Hepatocyte (in vitro differentiated cells): ENCODE results near the gene KSR2.

Experiments used
- CTCF ChIP-seq: fragments of 200-600 bp; sonication (generic); IDR thresholded peaks from 2 replicates; pipeline ENCODE4 v1.5.1; 2016; ENCODE audit warnings: antibody characterized with exemption, mild to moderate bottlenecking; ENCODE audit not compliant: poor library complexity
- EZH2 ChIP-seq: fragments of 200-600 bp; sonication (generic); IDR thresholded peaks from 2 replicates; pipeline ENCODE4 v1.6.1; 2016; ENCODE audit warnings: antibody characterized with exemption, mild to moderate bottlenecking, borderline replicate concordance
- EZH2phosphoT487 ChIP-seq: fragments of 200-600 bp; sonication (generic); IDR thresholded peaks from one replicate; pipeline ENCODE4 v1.6.1; 2018; ENCODE audit warnings: antibody characterized with exemption, mild to moderate bottlenecking, low read depth, moderate library complexity; ENCODE audit not compliant: unreplicated experiment, severe bottlenecking

DNA sequence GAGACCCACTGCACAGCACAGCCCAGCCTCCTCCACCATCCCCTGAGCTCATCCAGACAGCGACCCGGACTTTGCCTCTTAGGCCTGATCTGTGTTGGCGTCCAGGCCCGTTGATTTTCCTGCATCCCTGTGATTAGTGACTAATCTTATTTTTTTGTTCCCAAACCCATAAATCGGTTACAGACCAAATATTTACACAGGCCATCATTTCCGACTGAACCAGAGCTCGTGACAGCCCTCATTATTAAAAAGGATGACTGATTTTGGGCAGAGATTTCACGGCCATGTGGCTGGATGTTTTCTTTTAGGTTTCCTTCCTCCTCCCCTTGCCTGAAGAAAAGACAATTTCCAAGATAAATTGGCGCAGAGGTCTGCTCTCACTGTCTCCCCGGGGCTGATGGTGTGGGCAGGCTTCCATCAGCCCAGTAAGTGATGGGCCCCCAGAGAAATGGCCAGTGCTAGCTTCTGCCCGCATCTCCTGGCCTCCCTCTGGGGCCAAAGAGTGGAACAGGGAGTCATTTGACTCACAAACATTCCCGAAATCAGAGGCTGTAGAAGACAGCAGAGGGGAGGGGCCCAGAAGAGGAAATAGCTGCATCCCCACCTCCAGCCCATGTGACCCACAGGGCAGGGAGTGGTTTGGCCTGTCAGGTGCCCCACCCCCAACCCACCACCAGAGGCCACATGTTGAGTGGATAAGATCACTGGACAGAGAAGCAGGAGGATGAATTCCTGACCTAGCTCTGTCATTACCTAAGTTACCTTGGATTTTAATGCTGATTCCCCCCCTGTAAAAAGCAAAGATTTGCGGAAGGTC is 283.5 kb downstream of the KSR2 start:
- TF ChIP-seq CTCF (peak; percentile 4), EZH2 (no peak), EZH2phosphoT487 (no peak)
